ENCODE results near the gene DDX59.

Gene DDX59

DNA sequence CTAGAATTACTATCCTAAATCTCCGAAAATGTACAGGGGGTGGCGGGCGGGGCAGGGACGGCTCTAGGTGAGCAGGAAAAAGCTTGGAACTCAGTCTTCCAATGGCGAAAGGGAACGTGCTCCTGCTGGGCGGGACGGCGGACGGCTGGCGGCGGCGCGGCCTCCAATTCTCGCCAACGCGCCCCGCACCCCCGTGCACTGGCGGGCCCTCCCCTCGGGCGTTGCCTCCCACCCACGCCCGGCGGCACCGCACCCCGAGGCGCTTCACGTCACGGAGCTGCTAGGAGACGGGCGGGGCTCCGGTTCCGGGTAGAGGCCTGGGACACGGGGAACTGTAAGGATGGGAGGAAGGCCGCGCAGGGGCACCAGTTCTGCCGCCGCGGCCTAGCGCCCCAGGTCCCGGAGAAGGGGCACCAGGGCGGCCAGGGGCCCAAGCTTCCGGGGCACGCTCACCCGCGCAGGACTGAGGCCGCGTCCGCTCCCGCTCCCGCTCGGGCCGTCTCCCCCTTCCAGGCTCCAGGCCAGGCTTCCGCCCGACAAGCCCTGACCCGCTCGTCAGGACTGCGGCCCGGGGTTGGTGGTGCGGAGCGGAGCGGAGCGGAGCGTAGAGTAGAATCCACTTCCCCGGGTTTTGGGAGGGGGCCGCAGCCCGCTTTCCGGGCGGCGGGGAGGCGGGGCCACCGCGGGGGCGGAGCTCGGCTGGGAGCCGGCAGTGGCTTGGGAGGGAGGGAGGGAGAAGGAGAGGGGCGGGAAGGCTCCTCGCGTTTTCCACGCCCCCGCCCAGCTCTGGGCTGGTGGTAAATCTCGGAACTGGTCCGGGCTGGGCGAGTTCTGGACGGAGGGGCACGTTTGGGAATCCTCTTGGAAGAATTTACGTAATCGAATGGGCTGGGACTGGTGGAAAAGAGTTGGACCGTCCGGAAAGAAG, at the start of gene DDX59:
TSS of gene DDX59 (minus strand) at position 594 of the 928 bp plus-strand sequence. CDS start 3,167 bp downstream, outside the sequence.
- DNase-seq (ENCODE audit: low read depth): peak; percentile 66

DNA sequence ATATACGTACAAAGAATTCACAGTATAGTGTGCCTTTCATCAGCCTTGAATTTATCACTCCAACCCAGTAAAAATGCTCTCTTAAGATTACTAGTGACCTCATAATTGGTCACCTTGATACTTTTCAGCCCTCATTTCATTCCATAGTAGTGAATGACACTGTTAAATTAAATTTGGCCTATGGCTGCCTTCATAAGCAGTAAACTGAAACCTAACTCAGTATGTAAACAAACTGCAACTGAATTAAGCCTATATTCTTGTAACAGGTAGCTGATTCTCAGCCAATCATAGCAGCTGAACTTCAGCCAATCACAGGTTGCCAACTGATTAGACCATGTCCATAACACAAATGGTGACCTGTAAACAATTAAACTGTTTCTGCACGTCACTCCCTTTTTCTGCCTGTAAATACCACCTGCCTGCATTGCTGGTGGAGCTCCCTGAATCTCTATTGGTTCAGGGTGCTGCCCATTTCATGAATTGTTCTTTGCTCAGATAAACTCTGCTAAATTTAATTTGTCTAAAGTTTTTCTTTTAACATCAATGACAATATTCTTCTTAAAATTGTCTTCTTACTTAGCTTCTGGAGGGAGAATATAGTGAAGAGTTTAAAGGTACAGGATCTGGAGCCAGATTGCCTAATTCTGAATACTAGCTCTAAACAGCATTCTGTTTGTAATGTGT, 44.9 kb upstream of the DDX59 start:
- no peak for DNase-seq (ENCODE audit: low read depth)

DNA sequence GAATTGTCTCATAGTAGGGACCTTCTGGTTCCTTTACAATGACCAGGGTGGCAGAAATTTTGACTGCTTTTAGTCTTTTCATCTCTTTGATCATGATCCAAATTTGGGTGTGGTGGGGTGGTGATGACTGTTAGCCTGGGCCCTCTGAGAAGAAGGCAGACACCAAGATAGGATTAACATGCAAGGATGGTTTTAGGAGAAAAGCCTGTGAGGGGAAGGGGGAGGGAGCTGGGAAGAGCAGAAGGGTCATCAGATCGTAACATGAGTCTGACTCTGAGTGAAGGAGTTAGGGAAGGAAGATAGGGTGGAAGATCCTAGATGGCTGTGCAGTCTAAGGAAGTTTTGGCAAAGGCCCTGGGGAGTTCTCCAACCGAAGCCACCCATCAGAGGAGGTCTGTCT, 40.5 kb upstream of the DDX59 start:
- DNase-seq (ENCODE audit: low read depth): no peak

DNA sequence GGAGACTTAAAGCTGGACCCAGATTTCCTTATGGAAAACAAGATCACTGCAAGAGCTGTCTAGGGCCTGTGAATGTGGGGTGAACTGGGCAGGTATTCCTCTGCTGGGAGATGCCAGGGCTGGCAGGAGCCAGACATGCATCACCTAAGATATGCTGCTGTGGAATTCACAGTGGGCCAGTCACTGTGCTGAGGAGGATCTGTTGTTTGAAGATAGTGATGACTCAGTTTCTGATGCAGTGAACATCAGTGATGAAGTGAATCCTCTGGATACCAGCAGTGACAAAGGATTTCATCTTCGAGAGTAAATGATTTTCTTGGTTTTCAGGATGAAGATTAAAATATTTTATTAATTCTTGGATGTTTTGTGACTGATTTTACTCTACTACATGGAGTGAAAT, 39.1 kb upstream of the DDX59 start:
- no peak for DNase-seq (ENCODE audit: low read depth)

DNA sequence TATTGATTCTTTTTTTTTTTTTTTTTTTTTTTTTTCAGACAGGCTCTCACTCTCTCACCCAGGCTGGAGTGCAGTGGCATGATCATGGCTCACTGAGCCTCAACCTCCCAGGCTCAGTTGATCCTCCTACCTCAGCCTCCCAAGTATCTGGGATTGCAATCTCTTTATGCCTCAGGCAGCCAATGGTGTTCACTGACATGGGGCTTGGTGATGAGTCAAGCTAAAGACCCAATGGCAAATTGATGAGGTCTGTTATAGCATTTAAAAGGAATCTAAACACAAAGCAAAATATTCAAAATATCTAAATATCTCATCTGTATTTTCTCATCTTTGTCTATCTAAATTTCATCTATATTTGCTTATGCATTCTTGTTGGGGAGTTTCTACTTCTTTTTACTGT, 38.5 kb upstream of the DDX59 start:
- DNase-seq (ENCODE audit: low read depth): no peak

DNA sequence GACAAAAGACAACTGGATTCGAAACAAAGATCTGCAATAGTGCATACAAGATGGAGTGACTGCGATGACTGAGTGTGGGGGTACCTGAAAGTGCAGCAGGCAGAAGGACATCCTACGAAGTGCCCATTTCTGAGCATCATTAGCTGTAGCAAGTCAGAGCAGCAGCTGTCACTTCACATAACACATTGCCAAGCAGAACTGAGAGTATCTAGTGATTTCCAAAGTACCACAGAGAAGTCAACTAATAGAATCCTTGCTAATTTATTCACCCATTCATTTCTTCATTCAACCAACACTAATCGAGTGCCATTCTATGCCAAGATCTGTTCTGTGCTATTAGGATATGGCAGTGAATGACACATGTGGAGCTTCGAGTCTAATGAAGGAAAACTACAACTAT, 37.4 kb upstream of the DDX59 start:
- no peak for DNase-seq (ENCODE audit: low read depth)

DNA sequence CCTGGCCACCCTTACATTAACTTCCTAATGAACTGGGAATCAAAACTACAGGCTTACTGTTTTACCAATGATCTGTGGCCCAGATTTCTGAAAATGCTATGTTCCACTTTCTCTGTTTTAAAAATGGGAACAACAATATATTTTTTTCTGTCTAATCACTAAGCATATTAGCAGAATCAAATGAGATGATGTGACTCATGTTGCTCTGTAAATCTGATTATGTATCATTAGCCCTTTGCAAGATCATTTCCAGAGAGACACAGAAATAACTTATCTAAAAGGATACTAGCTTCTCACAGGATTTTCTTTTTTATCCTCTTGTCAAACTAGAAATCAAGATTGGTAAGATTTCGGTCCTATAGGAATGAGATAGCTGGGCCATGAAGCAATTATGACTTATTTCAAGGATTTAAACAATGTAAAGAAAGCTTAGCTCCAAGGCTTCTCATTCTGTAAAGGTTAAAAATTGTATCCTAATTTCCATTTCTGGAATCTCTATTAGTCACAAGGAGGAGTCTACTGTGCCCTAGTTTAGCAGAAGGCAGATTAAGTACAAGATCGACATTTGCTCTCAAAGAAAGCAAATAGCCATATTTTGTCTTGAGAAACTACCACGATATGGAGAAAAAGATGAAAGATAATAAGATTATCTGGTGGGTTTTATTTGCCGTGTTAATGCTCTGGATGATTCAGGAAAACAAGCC, 36.6 kb upstream of the DDX59 start:
- no peak for DNase-seq (ENCODE audit: low read depth)

DNA sequence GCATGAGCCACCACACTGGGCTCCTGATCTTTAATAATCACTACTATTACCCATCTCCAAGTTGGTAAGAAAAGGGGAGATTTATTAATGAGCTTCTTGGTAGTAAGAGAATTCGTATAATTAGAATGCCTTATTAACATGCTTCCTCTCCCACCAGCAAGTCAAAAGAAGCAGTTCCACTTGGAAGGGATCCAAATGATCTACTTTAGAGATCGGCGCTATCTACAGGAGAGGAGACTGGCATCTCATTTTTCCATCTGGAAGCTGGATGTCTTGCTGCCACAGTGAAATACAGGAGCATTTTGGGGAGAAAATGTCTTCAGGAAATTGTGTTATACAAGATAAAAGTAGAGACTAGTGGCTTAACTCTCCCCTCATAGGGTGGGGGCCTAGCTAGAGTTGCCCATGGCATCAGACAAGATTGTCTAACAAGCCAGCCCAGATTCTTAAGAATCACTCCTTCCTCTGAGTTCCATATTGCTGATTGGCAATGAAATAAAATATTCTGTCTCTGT, 35.3 kb upstream of the DDX59 start:
- no peak for DNase-seq (ENCODE audit: low read depth)

DNA sequence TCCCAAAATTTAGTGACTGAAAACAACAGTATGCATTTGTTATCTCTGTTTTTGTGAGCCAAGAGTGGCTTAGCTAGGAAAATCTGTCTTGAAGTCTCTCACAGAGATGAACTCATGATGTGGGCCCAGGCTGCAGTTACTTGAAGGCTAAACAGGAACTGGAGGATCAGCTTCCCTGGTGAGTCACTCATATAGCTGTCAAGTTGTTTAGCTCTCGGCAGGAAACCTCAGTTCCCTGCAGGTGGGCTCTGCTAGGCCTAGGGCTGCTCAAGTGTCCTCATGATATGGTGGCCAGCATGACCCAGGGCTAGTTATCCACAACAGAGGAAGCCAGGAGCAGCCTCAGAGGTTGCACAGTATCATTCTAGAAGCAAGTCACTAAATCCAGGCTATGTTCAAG, 30.2 kb upstream of the DDX59 start:
- DNase-seq (ENCODE audit: low read depth): no peak

DNA sequence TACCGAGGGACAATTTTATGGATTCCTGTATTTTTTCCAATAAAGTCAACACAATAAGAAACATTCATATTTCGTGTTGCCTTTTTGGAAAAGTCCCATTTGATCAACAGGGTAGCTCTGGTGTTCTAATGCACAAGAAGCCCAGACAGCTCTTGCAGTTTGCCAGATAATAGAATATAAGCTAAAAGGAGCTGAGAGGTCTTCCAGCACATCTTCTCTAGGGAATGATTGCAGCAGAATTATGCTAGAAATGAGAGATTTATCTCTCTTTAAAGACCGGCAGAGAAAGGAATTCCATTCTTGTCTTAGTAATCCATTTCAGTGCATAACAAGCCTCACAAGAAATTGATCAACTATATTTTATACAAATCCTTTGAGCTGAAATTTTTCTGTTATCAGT, 25.0 kb upstream of the DDX59 start:
- no peak for DNase-seq (ENCODE audit: low read depth)

DNA sequence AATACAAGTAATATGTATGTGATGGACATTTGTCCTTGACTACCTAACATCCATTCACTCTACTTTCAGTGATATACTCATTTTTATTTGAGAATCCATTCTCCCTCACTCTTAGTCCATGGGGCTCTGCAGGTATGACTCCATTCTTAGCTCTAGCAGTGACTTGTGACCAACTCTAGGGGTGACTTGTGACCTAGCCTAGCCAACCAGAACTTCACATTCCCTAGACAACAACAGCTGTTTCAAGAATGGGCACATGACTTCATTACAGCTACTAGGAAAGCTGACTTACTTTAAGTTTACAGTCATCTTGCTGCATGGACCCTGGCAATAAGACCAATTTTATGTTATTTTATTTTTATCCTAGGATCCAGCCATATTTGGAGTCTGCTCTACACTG, 23.6 kb upstream of the DDX59 start:
- DNase-seq (ENCODE audit: low read depth): no peak

DNA sequence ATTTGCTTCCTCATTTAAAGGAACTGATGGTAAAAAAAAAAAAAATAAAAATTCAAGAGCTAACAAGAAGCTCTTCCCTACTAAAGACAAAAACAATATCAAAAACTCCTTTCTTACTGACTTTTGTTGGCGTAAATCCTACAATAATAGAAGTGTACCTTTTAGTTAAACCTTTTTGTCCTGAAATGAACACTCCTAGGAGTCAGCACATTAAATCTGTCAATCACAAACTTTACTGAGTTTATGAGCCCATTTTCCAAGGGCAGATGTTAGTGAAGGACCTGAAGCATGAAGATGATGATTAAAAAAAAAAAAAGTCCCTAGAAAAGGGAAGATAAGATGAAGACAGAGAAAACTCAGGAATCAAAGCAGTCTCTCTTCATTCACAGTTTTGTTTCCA, 22.6 kb upstream of the DDX59 start:
- no peak for DNase-seq (ENCODE audit: low read depth)

DNA sequence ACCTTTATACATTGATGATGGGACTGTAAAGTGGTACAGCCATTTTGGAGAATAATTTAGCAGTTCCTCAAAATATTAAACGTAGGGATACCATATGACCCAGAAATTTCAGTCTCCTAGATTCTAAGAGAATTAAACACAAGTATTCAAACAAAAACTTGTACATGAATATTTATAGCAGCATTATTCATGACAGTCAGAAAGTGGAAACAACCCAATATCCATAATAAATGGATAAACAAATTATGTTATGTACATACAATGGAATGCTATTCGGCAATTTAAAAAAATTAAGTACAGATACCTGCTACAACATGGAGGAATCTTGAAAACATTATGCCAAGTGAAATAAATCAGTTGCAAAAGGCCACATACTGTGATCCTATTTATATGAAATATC, 16.9 kb upstream of the DDX59 start:
- DNase-seq (ENCODE audit: low read depth): no peak

DNA sequence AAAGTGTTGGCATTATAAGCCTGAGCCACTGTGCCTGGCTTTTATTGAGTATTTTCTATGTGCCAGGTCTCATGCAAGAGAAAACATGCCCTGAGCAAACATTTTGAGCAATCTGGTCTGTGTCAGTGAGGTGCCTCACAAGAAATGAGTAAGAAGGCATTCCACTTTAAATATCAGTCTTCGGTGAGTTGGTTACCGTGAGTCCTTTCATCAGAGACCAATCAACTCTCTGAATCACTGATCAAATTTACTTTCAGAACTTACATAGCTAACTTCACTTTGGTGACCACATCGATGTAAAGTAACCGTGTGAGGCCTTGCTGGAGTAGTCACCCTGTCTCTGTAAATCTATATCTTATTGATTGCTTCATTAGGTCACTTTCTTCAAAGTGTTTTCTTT, 14.3 kb upstream of the DDX59 start:
- DNase-seq (ENCODE audit: low read depth): no peak

DNA sequence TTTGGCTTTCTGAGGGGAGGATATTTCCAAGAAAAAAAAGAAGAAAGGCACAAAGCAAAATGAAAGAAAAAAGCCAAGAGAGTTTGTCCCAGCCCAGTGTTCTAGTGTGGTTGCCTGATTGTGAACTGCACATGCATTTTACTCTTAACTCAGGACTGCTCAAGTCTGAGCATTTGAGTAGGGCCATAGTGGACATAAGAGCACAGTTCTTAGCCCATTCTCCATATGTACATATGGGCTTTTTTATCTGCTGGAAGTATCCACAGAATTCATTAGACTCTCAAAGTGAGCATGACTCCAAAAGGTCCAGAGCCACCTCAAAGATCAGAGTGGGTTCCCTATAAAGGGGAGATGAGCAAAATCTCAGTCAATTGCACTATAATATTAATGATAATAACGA, 13.6 kb upstream of the DDX59 start:
- no peak for DNase-seq (ENCODE audit: low read depth)

DNA sequence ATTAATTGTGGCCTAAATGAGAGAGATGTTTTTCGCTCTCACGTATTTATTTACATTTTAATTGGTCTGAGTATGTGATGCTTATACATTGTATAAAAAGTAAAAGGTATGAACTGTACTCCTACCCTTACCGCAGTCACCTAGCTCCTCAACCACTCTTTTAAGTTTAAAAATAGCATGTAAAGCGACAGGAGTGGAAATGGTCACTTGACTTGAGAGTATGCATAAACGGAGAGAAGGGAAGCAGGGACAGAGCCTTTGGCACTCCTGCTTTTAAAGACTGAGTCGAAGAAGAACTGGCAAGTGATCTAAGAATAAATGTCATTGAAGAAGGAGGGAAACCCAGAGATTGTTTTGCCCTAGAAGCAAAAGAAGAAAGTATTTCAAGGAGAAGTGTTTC, 11.5 kb upstream of the DDX59 start:
- no peak for DNase-seq (ENCODE audit: low read depth)

DNA sequence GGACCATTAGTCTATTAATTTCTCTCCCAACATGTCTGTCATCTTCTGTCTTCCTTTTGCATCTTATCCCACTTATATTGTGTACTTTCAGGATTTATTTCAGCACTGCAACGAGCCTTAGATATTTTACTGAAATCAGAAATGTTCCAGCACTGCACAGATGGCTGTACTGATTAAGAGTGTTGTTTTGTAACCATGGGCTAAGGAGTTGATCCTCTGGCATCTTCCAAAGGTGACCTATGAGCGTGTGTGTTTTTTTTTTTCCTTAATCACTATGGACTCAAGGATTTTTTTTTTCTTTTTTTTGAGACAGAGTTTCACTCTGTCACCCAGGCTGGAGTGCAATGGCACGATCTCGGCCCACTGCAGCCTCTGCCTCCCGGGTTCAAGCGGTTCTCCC, 7.1 kb upstream of the DDX59 start:
- DNase-seq (ENCODE audit: low read depth): no peak

DNA sequence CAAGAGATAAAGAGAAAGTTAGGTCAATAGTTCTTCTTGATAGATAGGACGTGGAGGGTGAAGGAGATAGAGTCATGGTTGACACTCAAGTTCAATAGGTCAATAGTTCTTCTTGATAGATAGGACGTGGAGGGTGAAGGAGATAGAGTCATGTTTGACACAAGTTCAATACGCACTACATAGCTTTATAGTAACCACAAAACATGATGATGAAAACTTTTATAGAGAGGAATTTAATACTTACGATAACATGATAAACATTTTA, 5.8 kb upstream of the DDX59 start:
- DNase-seq (ENCODE audit: low read depth): no peak

DNA sequence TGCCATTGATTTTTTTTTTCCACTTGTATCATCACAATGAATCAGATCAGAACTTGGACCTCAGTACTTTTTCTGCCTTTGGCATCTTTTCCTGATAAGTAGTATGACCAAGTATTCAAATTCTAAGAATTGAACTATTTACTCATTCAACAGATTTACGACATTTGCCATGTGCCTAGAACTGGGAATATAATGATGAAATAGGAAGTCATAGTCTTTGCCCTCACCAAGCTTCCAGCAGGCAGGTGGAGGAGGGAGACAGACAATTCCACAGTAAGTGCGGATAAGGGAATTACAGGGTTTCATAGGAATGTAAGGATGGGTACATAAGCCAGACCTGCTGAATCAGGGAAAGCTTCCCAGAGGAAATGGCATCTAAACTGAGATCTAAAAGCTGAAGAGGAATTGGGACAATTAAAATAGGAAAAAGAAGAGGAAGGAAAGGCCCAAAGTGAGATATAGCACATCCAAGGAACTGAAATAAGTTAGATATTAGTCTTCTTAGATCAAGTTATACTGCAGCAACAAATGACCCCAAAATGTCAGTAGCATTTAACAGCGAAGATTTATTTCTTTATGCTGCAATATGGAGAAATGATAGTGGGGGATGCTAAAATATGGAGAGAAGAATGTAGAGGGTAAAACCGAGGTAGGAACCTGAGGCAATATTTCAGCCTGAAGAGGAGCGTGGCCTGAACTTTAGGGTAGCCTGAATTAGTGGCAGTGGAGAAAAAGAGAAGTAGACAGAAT, 5.3 kb upstream of the DDX59 start:
- no peak for DNase-seq (ENCODE audit: low read depth)

DNA sequence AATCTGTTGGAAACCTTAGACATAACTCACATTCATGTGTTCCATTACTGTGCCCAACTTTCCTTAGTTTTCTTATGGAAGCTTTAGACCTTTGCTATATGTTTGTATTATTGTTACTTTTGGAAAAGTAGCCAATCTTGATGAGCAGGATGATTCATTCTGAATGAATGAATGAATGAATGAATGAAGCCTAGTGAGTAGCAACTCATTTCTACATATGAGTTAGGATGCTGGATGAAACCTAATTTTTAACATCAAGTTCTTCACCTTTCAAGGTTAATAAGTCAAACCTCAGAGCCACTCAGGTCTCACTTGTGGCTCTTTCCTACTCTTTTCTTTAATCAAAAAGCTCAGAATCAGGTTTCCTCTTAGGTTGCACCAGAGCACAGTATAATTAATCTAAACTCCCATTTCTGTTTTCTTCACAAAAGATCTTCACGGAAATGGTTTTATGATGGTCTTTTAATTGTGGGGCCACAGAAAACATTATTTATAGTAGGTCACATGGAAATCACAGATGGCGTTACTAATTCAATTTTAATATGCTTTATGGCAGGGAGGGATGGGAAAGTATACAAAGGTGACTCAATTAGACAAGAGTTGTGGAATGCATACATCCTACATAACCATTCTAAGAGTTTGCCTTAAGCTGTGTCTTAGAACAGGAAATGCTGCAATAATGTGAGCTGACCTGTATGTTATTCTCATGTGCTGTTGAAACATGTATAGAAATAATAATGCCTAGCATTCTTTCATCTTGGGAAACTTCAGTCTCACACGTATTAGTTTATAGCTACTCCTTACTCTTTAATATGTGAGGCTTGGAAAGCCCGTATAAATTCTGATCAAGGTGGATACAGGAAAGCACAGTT, 4.5 kb upstream of the DDX59 start:
- DNase-seq (ENCODE audit: low read depth): no peak

DNA sequence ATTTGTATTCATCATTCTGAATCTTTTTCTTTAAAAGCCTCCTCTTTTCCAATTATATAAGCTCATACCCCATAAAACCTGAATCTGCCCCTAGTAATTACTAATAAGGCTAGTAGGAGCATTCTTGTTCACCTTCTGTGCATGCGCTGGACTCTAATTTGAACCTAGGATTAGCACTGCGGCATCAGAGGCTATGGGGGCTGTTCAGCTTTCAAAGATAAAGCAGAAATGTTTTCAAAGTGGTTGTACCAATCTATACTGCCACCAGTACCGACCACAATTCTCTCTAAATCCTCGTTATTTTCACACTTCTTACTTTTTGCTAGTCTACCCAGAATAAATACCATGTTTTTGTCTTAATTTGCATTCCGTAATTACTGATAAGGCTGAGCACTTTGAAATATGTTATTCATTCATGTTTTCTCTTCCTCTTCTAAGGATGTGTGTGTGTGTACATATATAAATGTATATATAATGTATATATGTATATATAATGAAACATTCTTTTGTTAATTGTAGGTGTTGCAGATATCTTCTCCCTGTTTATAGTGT, 1.6 kb upstream of the DDX59 start:
- DNase-seq (ENCODE audit: low read depth): no peak

Data from stimulated activated CD8-positive, alpha-beta memory T cell treated with anti-CD3 and anti-CD28 coated beads, Interleukin-15, amount 100 ng/mL, for 1 hour (primary cell).